ENCODE results near the gene BRINP3. TPM values are rescaled to one million over a fixed set of nuclear protein-coding genes. Genes with fewer than 3 reads are reported as not detected.

The BRINP3 gene
- total RNA-seq, 1 donor from 2014 or later = not detected

DNA sequence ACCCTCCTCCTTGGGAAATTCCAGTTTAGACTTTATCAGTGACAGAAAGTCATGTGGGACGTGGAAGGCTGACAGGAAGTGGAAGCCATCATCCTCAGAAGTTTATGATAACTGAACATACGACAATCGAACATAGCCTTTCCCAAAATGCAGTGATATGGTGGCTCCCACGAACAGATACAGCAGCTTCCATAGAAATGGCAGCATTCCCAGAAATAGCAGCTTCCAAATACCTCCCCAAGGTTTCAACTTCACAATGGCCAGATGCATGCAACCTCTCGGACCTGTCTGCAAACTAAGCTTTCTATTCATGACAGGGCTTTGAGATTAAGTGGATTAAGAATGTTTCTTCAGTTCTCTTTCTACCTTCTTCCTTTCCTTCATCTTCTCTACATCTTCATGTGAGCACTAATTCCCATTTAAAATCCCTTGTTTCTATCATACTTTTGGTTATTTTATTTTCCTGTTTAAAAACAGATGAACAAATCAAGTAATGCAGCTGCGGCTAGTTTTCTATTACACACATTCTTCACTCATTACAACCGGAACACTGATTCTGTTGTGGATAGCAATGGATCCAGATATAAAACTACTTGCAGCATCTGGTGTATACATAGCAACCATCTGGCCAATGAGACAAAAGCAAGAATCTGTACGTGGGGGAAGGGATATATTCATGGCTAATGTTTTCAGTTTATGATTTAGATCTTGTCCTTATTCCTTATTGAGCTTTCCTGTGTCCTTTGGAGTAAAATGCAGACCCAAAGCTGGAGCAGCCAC, 304.8 kb downstream of the BRINP3 start:
- TF ChIP-seq, protein P1, sequence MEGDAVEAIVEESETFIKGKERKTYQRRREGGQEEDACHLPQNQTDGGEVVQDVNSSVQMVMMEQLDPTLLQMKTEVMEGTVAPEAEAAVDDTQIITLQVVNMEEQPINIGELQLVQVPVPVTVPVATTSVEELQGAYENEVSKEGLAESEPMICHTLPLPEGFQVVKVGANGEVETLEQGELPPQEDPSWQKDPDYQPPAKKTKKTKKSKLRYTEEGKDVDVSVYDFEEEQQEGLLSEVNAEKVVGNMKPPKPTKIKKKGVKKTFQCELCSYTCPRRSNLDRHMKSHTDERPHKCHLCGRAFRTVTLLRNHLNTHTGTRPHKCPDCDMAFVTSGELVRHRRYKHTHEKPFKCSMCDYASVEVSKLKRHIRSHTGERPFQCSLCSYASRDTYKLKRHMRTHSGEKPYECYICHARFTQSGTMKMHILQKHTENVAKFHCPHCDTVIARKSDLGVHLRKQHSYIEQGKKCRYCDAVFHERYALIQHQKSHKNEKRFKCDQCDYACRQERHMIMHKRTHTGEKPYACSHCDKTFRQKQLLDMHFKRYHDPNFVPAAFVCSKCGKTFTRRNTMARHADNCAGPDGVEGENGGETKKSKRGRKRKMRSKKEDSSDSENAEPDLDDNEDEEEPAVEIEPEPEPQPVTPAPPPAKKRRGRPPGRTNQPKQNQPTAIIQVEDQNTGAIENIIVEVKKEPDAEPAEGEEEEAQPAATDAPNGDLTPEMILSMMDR (conservative IDR thresholded peaks at IDR 0.05; ENCODE audit: low read depth, low read length) = no peak
- DNase-seq (ENCODE audit: low read depth) = no peak
- H3K4me3 ChIP-seq (ENCODE audit: low read depth, low read length) = no peak overlapping the region

DNA sequence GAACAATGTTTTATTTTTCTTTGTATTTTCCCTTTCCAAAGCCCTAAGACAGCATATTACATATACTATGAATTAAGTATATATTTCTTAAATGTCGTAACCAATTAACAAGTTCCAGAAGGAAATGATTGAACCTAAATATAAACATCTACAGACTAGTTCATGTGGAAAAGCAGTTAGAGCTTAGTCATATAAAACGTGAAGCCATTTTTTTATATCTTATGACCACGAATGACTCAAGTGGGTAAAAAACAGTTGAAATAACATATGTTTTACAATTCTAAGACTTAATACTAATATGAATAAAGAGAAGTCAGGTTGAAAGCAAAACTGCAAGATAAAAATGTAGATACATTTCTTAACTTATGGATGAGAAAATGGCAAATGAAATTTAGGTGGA, 307.3 kb downstream of the BRINP3 start:
- H3K4me3 ChIP-seq (ENCODE audit: low read depth, low read length) = no peak overlapping the region
- TF ChIP-seq, protein P1 (conservative IDR thresholded peaks at IDR 0.05; ENCODE audit: low read depth, low read length) = no peak
- DNase-seq (ENCODE audit: low read depth) = no peak

DNA sequence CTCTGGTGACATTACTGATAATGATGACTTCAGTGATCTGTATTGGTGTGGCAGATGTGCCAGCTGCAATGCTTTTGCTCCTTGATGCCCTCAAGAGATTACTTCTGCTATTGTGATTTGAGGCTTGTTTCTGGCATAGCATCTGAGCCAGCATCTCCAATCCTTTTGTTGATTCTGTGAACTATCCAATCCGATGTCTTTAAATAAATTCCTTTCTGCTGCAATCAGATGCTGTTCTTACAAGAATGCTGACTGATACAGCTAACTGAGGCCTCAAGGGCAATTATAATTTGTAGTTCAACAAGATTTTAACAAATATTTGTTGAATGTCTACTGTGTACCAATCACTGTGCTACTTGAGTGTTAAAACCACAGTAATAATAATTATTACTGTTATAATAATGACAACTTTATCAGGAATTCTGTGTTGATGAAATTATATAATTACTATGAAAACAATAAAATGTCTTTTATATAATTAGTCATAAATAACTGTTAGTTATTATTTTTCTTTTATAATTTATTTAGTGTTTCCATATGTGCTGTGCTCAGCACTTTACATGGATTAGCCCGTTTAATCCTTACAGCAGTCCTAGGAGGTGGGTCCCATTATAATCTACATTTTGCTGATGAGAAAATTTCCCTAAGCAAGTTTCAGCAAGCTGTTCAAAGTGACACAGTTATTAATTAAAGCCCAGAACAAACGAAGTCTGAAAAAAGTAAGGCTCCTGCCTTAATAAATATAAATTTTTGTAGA, 308.2 kb downstream of the BRINP3 start:
- TF ChIP-seq, protein P1 (conservative IDR thresholded peaks at IDR 0.05; ENCODE audit: low read depth, low read length) = no peak
- no peak overlapping the region for H3K4me3 ChIP-seq (ENCODE audit: low read depth, low read length)
- no peak for DNase-seq (ENCODE audit: low read depth)

DNA sequence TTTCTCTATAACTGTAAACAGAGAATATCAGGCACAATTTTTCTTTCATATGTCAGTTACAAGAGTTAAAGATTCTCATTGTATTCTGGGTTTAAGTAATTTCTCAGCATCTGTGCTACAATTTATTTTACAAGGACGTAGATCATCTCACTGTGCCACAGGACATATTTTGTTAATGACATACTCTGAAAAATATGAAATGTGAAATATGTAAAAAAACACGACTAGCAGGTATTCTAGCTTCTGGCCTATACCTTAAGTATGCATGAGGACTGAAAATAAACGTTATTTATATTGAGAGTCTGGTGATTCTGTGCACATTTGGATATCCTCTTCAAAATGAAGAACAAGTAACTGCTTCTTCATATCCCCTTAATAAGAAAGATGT, 308.8 kb downstream of the BRINP3 start:
- no peak for DNase-seq (ENCODE audit: low read depth)
- TF ChIP-seq, protein P1 (conservative IDR thresholded peaks at IDR 0.05; ENCODE audit: low read depth, low read length) = no peak
- H3K4me3 ChIP-seq (ENCODE audit: low read depth, low read length) = no peak overlapping the region

DNA sequence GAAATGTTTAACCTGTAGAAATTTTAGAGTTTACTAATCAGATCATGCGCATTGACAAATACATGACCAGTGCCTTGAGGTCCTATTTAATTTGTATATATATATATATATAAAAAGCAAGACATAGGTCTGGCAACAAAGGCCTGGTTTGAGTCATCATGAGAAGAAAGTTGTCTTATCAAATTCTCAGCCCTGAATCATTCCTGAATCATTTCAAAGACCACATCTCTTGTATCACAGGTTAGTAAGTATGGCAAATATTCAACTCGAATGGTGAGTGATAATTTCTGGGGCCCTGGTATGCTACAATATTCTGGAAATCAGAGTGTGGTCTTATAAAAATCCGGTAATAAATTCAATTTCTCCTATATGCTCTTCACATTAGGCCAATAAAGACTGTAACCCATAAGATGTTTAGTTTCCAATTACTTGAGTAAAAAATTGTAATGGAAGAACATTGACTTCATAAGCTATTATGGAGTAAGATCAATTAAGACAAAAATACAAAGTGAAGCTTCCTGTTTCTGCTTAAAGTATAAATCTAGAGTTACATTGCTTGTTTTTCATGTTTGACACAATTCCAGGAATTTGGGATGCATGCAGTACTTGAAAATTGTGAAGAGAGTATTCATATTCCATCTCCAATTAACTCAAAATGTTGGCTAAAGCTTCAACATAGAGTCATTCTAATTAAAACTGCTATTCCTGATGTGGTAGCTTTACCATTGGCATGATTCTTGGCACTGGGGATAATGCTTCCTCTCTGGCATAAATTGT, 309.4 kb downstream of the BRINP3 start:
- DNase-seq (ENCODE audit: low read depth) = no peak
- TF ChIP-seq, protein P1 (conservative IDR thresholded peaks at IDR 0.05; ENCODE audit: low read depth, low read length) = no peak
- no peak overlapping the region for H3K4me3 ChIP-seq (ENCODE audit: low read depth, low read length)

DNA sequence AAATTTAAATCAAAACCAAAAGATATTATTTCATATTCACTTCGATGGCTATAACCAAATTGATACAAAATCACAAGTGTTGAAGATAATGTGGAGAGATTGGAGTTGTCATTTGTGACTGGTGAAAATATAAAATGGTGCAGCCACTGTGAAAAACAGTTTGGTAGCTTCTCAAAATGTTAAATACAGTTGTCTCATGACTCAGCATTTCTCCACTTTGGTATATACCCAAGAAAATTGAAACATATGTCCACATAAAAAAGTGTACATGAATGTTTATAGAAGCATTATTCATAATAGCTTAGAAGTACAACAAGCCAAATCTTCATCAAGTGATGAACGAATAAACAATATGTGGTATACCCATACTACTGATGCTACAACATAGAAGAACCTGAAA, 318.5 kb downstream of the BRINP3 start:
- TF ChIP-seq, protein P1 (conservative IDR thresholded peaks at IDR 0.05; ENCODE audit: low read depth, low read length) = no peak
- no peak overlapping the region for H3K4me3 ChIP-seq (ENCODE audit: low read depth, low read length)
- no peak for DNase-seq (ENCODE audit: low read depth)
